HEK293 (cell line): Measurements from ENCODE around the gene CPN2.

Source experiments
- CTCF ChIP-seq: fragments of 450-650 bp; formaldehyde crosslinking; IDR thresholded peaks from 2 replicates; pipeline ENCODE4 v1.5.1; 2016; ENCODE audit warnings: missing biosample characterization, missing genetic modification characterization
- KLF9 ChIP-seq: fragments of 450-650 bp; formaldehyde crosslinking; IDR thresholded peaks from 2 replicates; pipeline ENCODE4 v1.5.1; 2016; ENCODE audit warnings: missing biosample characterization, missing genetic modification characterization, low read depth
- PBX3 ChIP-seq: sonication (generic); formaldehyde crosslinking; IDR thresholded peaks from 2 replicates; pipeline ENCODE4 v1.8.1; 2022; ENCODE audit warnings: mild to moderate bottlenecking, moderate library complexity, missing genetic modification reagents
- TCF7L2 ChIP-seq: IDR thresholded peaks from 2 replicates; pipeline ENCODE4 v1.6.1; 2011; ENCODE audit warnings: low read depth, mild to moderate bottlenecking, inconsistent platforms, low read length, moderate library complexity, borderline replicate concordance
- YY1 ChIP-seq: fragments of 450-650 bp; formaldehyde crosslinking; IDR thresholded peaks from 2 replicates; pipeline ENCODE4 v1.5.1; 2018; ENCODE audit warnings: missing biosample characterization, missing genetic modification characterization
- ZEB2 ChIP-seq: fragments of 450-650 bp; formaldehyde crosslinking; IDR thresholded peaks from 2 replicates; pipeline ENCODE4 v1.5.1; 2016; ENCODE audit warnings: missing biosample characterization, missing genetic modification characterization
- ZFP37 ChIP-seq: fragments of 450-650 bp; formaldehyde crosslinking; IDR thresholded peaks from 2 replicates; pipeline ENCODE4 v1.5.1; 2016; ENCODE audit warnings: missing biosample characterization, missing genetic modification characterization
- ZNF157 ChIP-seq: fragments of 450-650 bp; formaldehyde crosslinking; IDR thresholded peaks from 2 replicates; pipeline ENCODE4 v1.5.1; 2016; ENCODE audit warnings: missing biosample characterization, missing genetic modification characterization
- ZNF223 ChIP-seq: fragments of 450-650 bp; formaldehyde crosslinking; IDR thresholded peaks from 2 replicates; pipeline ENCODE4 v1.5.1; 2016; ENCODE audit warnings: missing biosample characterization, missing genetic modification characterization
- ZNF24 ChIP-seq: fragments of 450-650 bp; formaldehyde crosslinking; IDR thresholded peaks from 2 replicates; pipeline ENCODE4 v1.5.1; 2016; ENCODE audit warnings: missing biosample characterization, missing genetic modification characterization
- ZNF274 ChIP-seq, 2 experiments: fragments of 200-500 bp in 1 of 2; fragments of 450-650 bp in 1 of 2; sonication (Bioruptor generic) in 1 of 2; formaldehyde crosslinking in 1 of 2; IDR thresholded peaks; 2 replicates each; pipeline versions ENCODE4 v1.5.1 to v1.6.1; 2014 to 2016; ENCODE audit warnings: borderline replicate concordance in 1 of 2, inconsistent platforms in 1 of 2, low read length in 1 of 2, missing biosample characterization in 1 of 2, missing genetic modification characterization in 1 of 2
- ZNF654 ChIP-seq: fragments of 450-650 bp; formaldehyde crosslinking; IDR thresholded peaks from 2 replicates; pipeline ENCODE4 v1.5.1; 2016; ENCODE audit warnings: low read depth, missing biosample characterization, missing genetic modification characterization
- ZNF830 ChIP-seq: fragments of 450-650 bp; IDR thresholded peaks from 2 replicates; pipeline ENCODE4 v1.5.0; 2018; ENCODE audit warnings: missing biosample characterization, missing genetic modification characterization, low read depth, mild to moderate bottlenecking, moderate library complexity

DNA sequence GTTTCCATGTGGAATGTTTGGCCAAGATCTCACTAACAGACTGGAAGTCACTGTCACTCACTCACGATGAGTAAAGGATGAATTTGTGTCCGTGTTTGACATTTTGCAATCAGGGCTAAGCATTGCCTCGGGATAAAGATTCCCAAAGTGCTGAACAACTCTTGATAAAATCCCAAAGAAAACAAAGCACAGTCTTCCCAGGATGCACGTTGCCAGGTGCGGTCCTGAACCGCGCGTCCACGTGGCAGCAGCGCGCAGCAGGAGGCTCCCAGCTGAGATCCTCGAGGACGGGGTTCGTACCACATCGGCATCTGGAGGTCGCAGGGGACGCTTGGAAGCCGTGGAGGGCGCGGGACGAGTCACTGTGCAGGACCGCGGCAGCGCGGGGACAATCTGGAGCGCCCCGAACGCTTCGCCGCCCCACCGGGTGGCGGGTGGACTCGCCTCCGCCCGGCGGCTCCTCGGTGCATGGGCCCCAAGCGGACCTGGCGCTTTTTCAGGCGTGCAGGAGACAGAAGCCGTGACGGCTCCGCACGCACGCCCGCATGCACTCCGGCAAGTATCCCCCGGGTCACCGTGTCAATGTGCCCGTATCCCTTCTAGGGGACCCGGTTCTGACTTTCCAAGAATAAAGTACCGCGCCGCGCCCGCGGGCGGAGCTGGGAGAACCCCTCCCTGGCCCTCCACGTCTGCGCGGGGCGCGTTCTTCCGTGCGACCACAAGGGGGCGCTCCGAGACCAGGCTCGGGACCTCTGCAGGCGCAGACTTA lies 17.7 kb downstream of the CPN2 start:
- no peak for TF ChIP-seq ZNF830 (tag by site-specific recombination)
- TF ChIP-seq CTCF (tag by site-specific recombination) = peak; percentile 94
- TF ChIP-seq TCF7L2 = no peak; the same call in 1 of the 2 replicates
- TF ChIP-seq ZEB2 (tag by site-specific recombination) = peak; percentile 87
- TF ChIP-seq YY1 (tag by site-specific recombination) = no peak
- peak; percentile 73 for TF ChIP-seq ZFP37 (tag by site-specific recombination)
- no peak; the same call in 1 of the 2 replicates for TF ChIP-seq KLF9
- TF ChIP-seq ZNF654 (tag by site-specific recombination) = peak; percentile 90
- no peak for TF ChIP-seq ZNF223 (tag by site-specific recombination)
- TF ChIP-seq PBX3 (CRISPR knock-in tag) = no peak
- TF ChIP-seq ZNF274 (IDR thresholded peaks at IDR 0.05; ENCODE audit: low read length) = no peak
- TF ChIP-seq ZNF274 (tag by site-specific recombination; IDR thresholded peaks at IDR 0.05; ENCODE audit: borderline replicate concordance) = no peak
- TF ChIP-seq ZNF157 (tag by site-specific recombination) = no peak
- TF ChIP-seq ZNF24 = peak; percentile 35; the same call in 1 of the 2 replicates
